GM19351 (cell line): Measurements from ENCODE around the gene FAM217A.
A peak's percentile ranks its signal among the peaks of the same experiment; 100 is the strongest.

ENCODE experiments used
- ATAC-seq: cut with Tn5 transposase; IDR thresholded peaks from one replicate; pipeline ENCODE4 v1.9.1; 2021; ENCODE audit warnings: mild to moderate bottlenecking, moderate library complexity; ENCODE audit not compliant: unreplicated experiment

FAM217A gene

DNA sequence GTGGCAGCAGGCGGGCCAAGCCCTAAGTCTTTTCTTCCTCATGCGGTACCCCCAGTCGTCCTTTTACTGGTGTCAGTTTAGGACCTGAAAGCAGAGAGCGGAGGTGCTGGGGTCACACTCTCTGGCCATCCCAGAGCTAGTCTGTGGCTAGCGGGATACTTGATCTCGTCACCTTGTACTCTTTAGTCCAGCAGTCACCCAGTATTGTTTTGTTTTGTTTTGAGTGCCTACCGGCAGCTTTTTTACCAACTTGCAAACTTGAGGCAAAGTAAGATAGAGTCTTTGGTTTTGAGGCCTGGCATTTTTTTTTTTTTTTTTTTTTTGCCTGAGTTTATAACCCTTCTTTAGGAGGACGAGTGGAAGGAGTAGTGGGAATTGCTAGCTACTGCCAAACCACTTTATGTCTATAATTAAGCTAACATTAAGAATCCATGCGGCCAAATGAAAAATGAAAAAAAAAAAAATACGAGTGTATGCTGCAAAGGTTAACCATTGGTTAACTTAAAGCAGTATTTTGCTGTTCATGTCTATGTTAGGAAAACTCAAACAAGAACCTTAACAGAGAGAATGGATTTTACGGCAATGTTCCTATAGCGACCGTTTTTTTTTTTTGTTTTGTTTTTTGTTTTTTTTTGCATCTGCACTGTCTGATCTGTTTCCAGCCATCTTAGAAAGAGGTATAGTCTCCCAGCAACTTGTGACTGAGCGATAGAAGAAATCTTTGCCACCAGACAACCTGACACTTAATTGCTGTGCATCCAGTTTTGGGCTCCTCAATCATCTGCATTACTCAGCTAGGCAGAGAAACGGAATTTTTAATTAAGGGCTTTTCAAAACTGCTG lies 56.9 kb downstream of the FAM217A start:
- peak; percentile 6 for ATAC-seq

DNA sequence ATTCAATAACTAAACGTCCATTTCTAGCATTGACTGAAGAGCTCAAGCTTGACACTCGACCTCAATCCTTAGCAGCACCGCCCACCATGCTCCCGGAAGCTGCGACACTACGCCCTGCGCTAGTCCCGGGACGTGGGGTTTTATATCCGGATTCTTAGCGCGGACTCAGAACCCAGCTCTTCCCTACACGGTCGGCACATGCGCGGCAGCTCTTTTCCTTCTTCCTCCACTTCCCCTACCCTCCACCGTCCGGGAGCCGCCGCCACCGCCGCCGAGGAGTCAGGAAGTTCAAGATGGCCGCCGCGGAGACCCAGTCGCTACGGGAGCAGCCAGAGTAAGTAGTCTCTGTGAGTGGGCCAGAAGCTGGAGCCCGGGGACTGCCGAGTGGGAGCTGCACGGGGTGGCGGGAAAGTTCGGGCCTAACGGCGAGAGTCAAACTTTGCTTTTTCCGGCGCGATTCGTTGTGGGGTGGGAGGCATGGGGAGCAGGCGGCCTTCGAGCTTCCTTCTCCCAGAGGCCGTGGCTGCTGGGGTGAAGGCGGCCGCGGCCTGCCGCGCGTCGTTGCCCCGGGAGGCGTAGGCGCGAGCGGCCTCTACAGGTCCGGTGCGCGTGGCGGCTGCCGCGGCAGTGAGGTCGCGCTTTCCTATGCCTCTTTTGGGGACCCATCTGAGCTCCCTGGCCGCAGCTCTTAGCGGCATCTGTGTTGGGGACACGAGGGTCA lies 57.6 kb downstream of the FAM217A start:
- ATAC-seq, result peak; percentile 56

- ATAC-seq, result no peak
Observed at GRCh38 chr6:4020822-4021132, 58.2 kb downstream of the FAM217A start.

DNA sequence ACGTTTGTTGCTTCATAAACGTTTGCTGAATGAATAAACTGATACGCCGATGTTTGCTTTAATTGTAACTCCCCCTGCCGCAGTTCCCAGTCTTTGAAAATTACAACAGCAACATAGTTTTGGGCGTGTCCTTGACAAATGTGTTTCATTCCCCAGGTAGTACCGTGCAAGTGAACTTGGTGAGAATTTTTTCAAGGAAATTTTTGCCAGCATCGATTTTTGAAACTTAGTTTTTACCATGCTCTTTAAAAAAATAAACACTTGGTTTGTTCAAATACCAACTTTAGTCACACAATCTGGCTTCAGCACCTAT lies 60.1 kb downstream of the FAM217A start:
- no peak for ATAC-seq
